Activated T-cell treated with anti-CD3 and anti-CD28 coated beads, Interleukin-2, amount 50 U/mL, for 24 hours (primary cell): Measurements from ENCODE around the gene OAF.
"Not testable (repeated sequence)": the region's sequence is repeated elsewhere in the genome, so short reads cannot be mapped to it uniquely, and the experiment has no call there.

Source experiments
- DNase-seq: peaks from one replicate; pipeline ENCODE4 v3.0.0-alpha.2; 2020
- H3K27ac Mint-ChIP-seq: 2 replicates; pipeline ENCODE4 v1.8.0; 2020; ENCODE audit warnings: mild to moderate bottlenecking, mixed read lengths
- H3K27me3 Mint-ChIP-seq: 2 replicates; pipeline ENCODE4 v1.8.0; 2020; ENCODE audit warnings: mixed read lengths
- H3K36me3 Mint-ChIP-seq: 2 replicates; pipeline ENCODE4 v1.8.0; 2020; ENCODE audit warnings: low read depth, mixed read lengths
- H3K4me1 Mint-ChIP-seq: 2 replicates; pipeline ENCODE4 v1.8.0; 2020; ENCODE audit warnings: low read depth, mixed read lengths
- H3K4me3 Mint-ChIP-seq: 2 replicates; pipeline ENCODE4 v1.8.0; 2020; ENCODE audit warnings: mild to moderate bottlenecking, moderate library complexity, mixed read lengths
- H3K9me3 Mint-ChIP-seq: 2 replicates; pipeline ENCODE4 v1.8.0; 2020; ENCODE audit warnings: mixed read lengths

OAF gene

GRCh38 chr11:120248551-120249278 lies 37.9 kb downstream of the OAF start:
- Mint-ChIP-seq H3K36me3 (no peaks in the 10 kb centered on the region), H3K27ac (peak overlapping the region; percentile 64), H3K4me3 (peak overlapping the region; percentile 23), H3K4me1 (peaks cover 43% of the 10 kb centered on the region), H3K9me3 (no peaks in the 10 kb centered on the region), H3K27me3 (peaks cover 87% of the 10 kb centered on the region)
- no peak for DNase-seq

GRCh38 chr11:120249279-120250262 lies 38.7 kb downstream of the OAF start:
- Mint-ChIP-seq H3K27me3 (peaks cover 87% of the 10 kb centered on the region), H3K4me3 (no peak overlapping the region), H3K4me1 (peaks cover 36% of the 10 kb centered on the region), H3K27ac (peak overlapping the region; percentile 33), H3K9me3 (no peaks in the 10 kb centered on the region), H3K36me3 (no peaks in the 10 kb centered on the region)
- no peak for DNase-seq

- Mint-ChIP-seq H3K27me3 (peaks cover 90% of the 10 kb centered on the region), H3K4me1 (peaks cover 20% of the 10 kb centered on the region)
- H3K9me3 Mint-ChIP-seq, H3K27ac Mint-ChIP-seq, DNase-seq, H3K4me3 Mint-ChIP-seq, H3K36me3 Mint-ChIP-seq: not testable (repeated sequence)
These were observed 42.5 kb downstream of the OAF start for GRCh38 chr11:120253377-120253776.

- DNase-seq, result no peak
- peaks cover 94% of the 10 kb centered on the region for H3K27me3 Mint-ChIP-seq
- H3K36me3 Mint-ChIP-seq, result no peaks in the 10 kb centered on the region
- H3K9me3 Mint-ChIP-seq, result no peaks in the 10 kb centered on the region
- peaks cover 5% of the 10 kb centered on the region for H3K4me1 Mint-ChIP-seq
- no peak overlapping the region for H3K27ac Mint-ChIP-seq
- H3K4me3 Mint-ChIP-seq, result no peak overlapping the region
These were observed 44.1 kb downstream of the OAF start for GRCh38 chr11:120254788-120255518.

GRCh38 chr11:120255519-120255866 lies 44.7 kb downstream of the OAF start:
- Mint-ChIP-seq H3K27me3 (peaks cover 91% of the 10 kb centered on the region), H3K27ac (no peak overlapping the region), H3K36me3 (no peaks in the 10 kb centered on the region), H3K9me3 (no peaks in the 10 kb centered on the region), H3K4me1 (peaks cover 3% of the 10 kb centered on the region), H3K4me3 (no peak overlapping the region)
- DNase-seq, result no peak

- H3K4me3 Mint-ChIP-seq, result no peak overlapping the region
- H3K36me3 Mint-ChIP-seq, result no peaks in the 10 kb centered on the region
- no peaks in the 10 kb centered on the region for H3K9me3 Mint-ChIP-seq
- no peak for DNase-seq
- no peak overlapping the region for H3K27ac Mint-ChIP-seq
- peaks cover 91% of the 10 kb centered on the region for H3K27me3 Mint-ChIP-seq
- H3K4me1 Mint-ChIP-seq, result peaks cover 3% of the 10 kb centered on the region
These were observed 45.3 kb downstream of the OAF start for GRCh38 chr11:120256178-120256577.

- Mint-ChIP-seq H3K36me3 (no peaks in the 10 kb centered on the region), H3K4me1 (peaks cover 3% of the 10 kb centered on the region), H3K9me3 (no peaks in the 10 kb centered on the region), H3K27me3 (peaks cover 90% of the 10 kb centered on the region), H3K27ac (no peak overlapping the region), H3K4me3 (no peak overlapping the region)
- DNase-seq, result no peak
These were observed 45.9 kb downstream of the OAF start for GRCh38 chr11:120256779-120257178.

GRCh38 chr11:120257346-120257745 lies 46.5 kb downstream of the OAF start:
- H3K4me3 Mint-ChIP-seq, result no peak overlapping the region
- peaks cover 3% of the 10 kb centered on the region for H3K4me1 Mint-ChIP-seq
- H3K36me3 Mint-ChIP-seq, result no peaks in the 10 kb centered on the region
- H3K27me3 Mint-ChIP-seq, result peaks cover 85% of the 10 kb centered on the region
- DNase-seq, result no peak
- H3K9me3 Mint-ChIP-seq, result no peaks in the 10 kb centered on the region
- no peak overlapping the region for H3K27ac Mint-ChIP-seq

GRCh38 chr11:120258661-120259060 lies 47.8 kb downstream of the OAF start:
- peaks cover 3% of the 10 kb centered on the region for H3K4me1 Mint-ChIP-seq
- H3K9me3 Mint-ChIP-seq, result no peaks in the 10 kb centered on the region
- no peaks in the 10 kb centered on the region for H3K36me3 Mint-ChIP-seq
- H3K27me3 Mint-ChIP-seq, result peaks cover 81% of the 10 kb centered on the region
- no peak overlapping the region for H3K27ac Mint-ChIP-seq
- H3K4me3 Mint-ChIP-seq, result no peak overlapping the region
- no peak for DNase-seq

- DNase-seq, result no peak
- H3K4me1 Mint-ChIP-seq, result peaks cover 3% of the 10 kb centered on the region
- no peak overlapping the region for H3K4me3 Mint-ChIP-seq
- no peaks in the 10 kb centered on the region for H3K36me3 Mint-ChIP-seq
- H3K9me3 Mint-ChIP-seq, result no peaks in the 10 kb centered on the region
- peaks cover 77% of the 10 kb centered on the region for H3K27me3 Mint-ChIP-seq
- no peak overlapping the region for H3K27ac Mint-ChIP-seq
These were observed 48.4 kb downstream of the OAF start for GRCh38 chr11:120259241-120259640.

- H3K27me3 Mint-ChIP-seq, result peaks cover 77% of the 10 kb centered on the region
- no peaks in the 10 kb centered on the region for H3K36me3 Mint-ChIP-seq
These were observed 49.2 kb downstream of the OAF start for GRCh38 chr11:120259988-120260565.

GRCh38 chr11:120260616-120261015 lies 49.8 kb downstream of the OAF start:
- Mint-ChIP-seq H3K36me3 (no peaks in the 10 kb centered on the region), H3K4me1 (no peaks in the 10 kb centered on the region), H3K27ac (no peak overlapping the region), H3K27me3 (peaks cover 77% of the 10 kb centered on the region), H3K9me3 (no peaks in the 10 kb centered on the region), H3K4me3 (no peak overlapping the region)
- DNase-seq, result no peak

More at GRCh38 chr11:120259988-120260565, 49.2 kb downstream of the OAF start:
- H3K4me3 Mint-ChIP-seq, result no peak overlapping the region
- no peaks in the 10 kb centered on the region for H3K9me3 Mint-ChIP-seq
- DNase-seq, result no peak
- H3K27ac Mint-ChIP-seq, result no peak overlapping the region
- H3K4me1 Mint-ChIP-seq, result peaks cover 3% of the 10 kb centered on the region

GRCh38 chr11:120261321-120261720 lies 50.5 kb downstream of the OAF start:
- H3K27me3 Mint-ChIP-seq, result peaks cover 77% of the 10 kb centered on the region
- no peak overlapping the region for H3K4me3 Mint-ChIP-seq
- H3K36me3 Mint-ChIP-seq, result no peaks in the 10 kb centered on the region
- H3K4me1 Mint-ChIP-seq, result no peaks in the 10 kb centered on the region
- no peak for DNase-seq
- H3K9me3 Mint-ChIP-seq, result no peaks in the 10 kb centered on the region
- H3K27ac Mint-ChIP-seq, result no peak overlapping the region

- no peaks in the 10 kb centered on the region for H3K36me3 Mint-ChIP-seq
- H3K27me3 Mint-ChIP-seq, result peaks cover 77% of the 10 kb centered on the region
These were observed 51.1 kb downstream of the OAF start for GRCh38 chr11:120261931-120262330.

More at GRCh38 chr11:120261931-120262330, 51.1 kb downstream of the OAF start:
- no peaks in the 10 kb centered on the region for H3K4me1 Mint-ChIP-seq
- H3K27ac Mint-ChIP-seq, result no peak overlapping the region
- no peaks in the 10 kb centered on the region for H3K9me3 Mint-ChIP-seq
- DNase-seq, result no peak
- no peak overlapping the region for H3K4me3 Mint-ChIP-seq
